Caco-2 (cell line): Measurements from ENCODE around the gene ZNF497. TPM values are rescaled to one million over a fixed set of nuclear protein-coding genes. Genes with fewer than 3 reads are reported as not detected.

Source experiments
- BruUV-seq: library from RNA; stranded (reverse); fragments of 400-500 nt; replicated peaks from 2 replicates; lab custom pipeline; 2021; lab: Mats Ljungman, UMichigan
- CTCF ChIA-PET: fragments of 300-600 bp; sonication (Branson Sonifier 250); formaldehyde crosslinking; loops from one replicate; lab custom pipeline; 2022; ENCODE audit warnings: antibody characterized with exemption; lab: Charles Lee
- POLR2A ChIA-PET: fragments of 300-600 bp; sonication (Branson Sonifier 250); formaldehyde crosslinking; loops from one replicate; lab custom pipeline; 2022; ENCODE audit warnings: antibody characterized with exemption; lab: Charles Lee
- DNase-seq, 2 experiments: peaks; one replicate each; pipeline versions ENCODE4 v3.0.0 to v3.0.0-alpha.2; 2020 to 2022
- H3K27me3 ChIP-seq: replicated peaks from 2 replicates; pipeline ENCODE4 v1.6.0; 2011; ENCODE audit warnings: low read length; ENCODE audit not compliant: control insufficient read depth, insufficient read depth
- H3K36me3 ChIP-seq: 2 replicates; pipeline ENCODE4 v1.5.1; 2011; ENCODE audit warnings: low read length; ENCODE audit not compliant: control insufficient read depth, insufficient read depth
- H3K4me1 ChIP-seq: fragments of 250-450 bp; sonication (Bioruptor Pico); 2 replicates; pipeline ENCODE4 v1.5.1; 2020; ENCODE audit warnings: mild to moderate bottlenecking
- H3K4me3 ChIP-seq: 2 replicates; pipeline ENCODE4 v1.5.1; 2011; ENCODE audit warnings: low read depth, mild to moderate bottlenecking, control low read depth, low read length
- H3K9me3 ChIP-seq: fragments of 250-450 bp; sonication (Bioruptor Pico); 2 replicates; pipeline ENCODE4 v1.5.1; 2020; ENCODE audit warnings: mild to moderate bottlenecking, moderate library complexity
- H3K27ac Mint-ChIP-seq: one replicate; pipeline ENCODE4 v1.8.0; 2022; ENCODE audit warnings: mixed read lengths; ENCODE audit not compliant: unreplicated experiment
- H3K27me3 Mint-ChIP-seq: one replicate; pipeline ENCODE4 v1.8.0; 2022; ENCODE audit warnings: mixed read lengths; ENCODE audit not compliant: insufficient read depth, unreplicated experiment
- H3K36me3 Mint-ChIP-seq: one replicate; pipeline ENCODE4 v1.8.0; 2022; ENCODE audit warnings: mild to moderate bottlenecking, mixed read lengths; ENCODE audit not compliant: insufficient read depth, unreplicated experiment
- H3K4me1 Mint-ChIP-seq: one replicate; pipeline ENCODE4 v1.8.0; 2022; ENCODE audit warnings: low read depth, mixed read lengths; ENCODE audit not compliant: unreplicated experiment
- H3K4me3 Mint-ChIP-seq: one replicate; pipeline ENCODE4 v1.8.0; 2022; ENCODE audit warnings: mild to moderate bottlenecking, moderate library complexity, mixed read lengths; ENCODE audit not compliant: unreplicated experiment
- H3K9me3 Mint-ChIP-seq: one replicate; pipeline ENCODE4 v1.8.0; 2022; ENCODE audit warnings: mixed read lengths; ENCODE audit not compliant: unreplicated experiment
- intact Hi-C: fragments of 100-400 bp; cut with micrococcal nuclease; formaldehyde crosslinking; loops from one replicate; pipeline ENCODE4 v1.10.0; 2022; ENCODE audit not compliant: unreplicated experiment
- total RNA-seq: library from RNA; stranded (reverse); gene quantifications from 2 replicates; pipeline ENCODE4 v1.2.3, GENCODE V29; 2022
- TF ChIP-seq, protein P1 (sequence below), 2 experiments: fragments of 200-600 bp in 1 of 2; IDR thresholded peaks; 1 replicate in 1 of 2; 2 replicates in 1 of 2; pipeline versions ENCODE4 v1.5.1 to v1.8.0; 2011 to 2022; ENCODE audit warnings: antibody characterized with exemption in 1 of 2, control low read depth in 1 of 2, inconsistent platforms in 1 of 2, low read depth in 1 of 2, low read length in 1 of 2, mild to moderate bottlenecking in 1 of 2, moderate library complexity in 1 of 2; ENCODE audit not compliant: insufficient read depth in 1 of 2, severe bottlenecking in 1 of 2, unreplicated experiment in 1 of 2

Gene ZNF497
- total RNA-seq, 1 experiment from 2014 or later, result 1.7 TPM

DNA sequence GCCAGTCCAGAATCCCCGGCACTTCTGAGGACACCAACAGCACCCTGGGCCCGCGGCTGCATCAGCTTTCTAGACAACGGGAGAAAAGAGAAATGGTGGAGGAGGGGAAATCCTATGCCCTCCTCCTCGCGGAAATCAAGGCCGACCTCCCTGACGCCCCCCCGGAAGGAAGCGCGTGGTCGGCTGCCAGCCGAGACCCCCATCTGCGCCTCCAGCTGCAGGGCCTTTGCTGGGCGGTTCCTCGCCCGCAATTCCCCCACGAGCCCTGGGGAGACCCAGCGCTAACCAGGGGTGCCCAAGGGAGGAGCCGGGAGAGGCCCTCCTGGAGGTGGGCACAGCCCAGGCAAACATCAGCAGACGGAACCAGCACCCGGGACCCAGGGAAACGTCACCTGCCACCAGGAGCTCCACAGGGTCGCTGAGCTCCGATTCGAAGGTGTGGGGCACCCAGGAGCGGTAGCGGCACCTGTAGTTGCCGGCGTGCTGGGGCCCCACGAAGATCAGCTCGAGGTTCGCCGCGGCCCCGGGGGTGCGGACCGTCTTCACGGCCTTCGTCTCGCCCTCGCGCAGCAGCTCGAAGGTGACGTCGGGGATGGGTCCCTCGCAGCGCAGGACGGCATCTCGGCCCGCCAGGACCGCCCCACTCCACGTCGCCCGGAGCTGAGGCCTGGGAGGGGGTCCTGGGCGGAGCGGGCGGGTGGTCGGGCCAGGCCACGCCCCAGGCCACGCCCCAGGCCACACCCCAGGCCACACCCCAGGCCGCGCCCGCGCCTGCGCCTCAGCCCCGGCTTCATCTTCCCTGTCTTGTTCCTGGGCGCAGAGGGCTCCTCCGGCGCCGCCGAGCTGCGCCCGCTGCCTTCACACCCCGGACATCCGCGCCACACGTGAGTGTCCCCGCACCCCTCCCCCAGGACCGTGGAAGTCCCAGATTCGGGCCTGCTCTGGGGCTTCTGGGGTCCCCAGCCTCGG, 15.3 kb downstream of the ZNF497 start:
- Histone ChIP-seq H3K36me3 (no peaks in the 10 kb centered on the region), H3K4me1 (no peaks in the 10 kb centered on the region), H3K4me3 (peak overlapping the region; percentile 49), H3K9me3 (no peaks in the 10 kb centered on the region), H3K27me3 (no peaks in the 10 kb centered on the region)
- Mint-ChIP-seq H3K27ac (no peak overlapping the region), H3K27me3 (peaks cover 4% of the 10 kb centered on the region), H3K36me3 (no peaks in the 10 kb centered on the region), H3K4me3 (peak overlapping the region; percentile 73), H3K4me1 (no peaks in the 10 kb centered on the region), H3K9me3 (no peaks in the 10 kb centered on the region)
- POLR2A ChIA-PET, result interaction anchor here (0.7 kb wide), 1 partner anchor 197 kb away, joined by 9 read pairs; no protein-coding TSS in a partner anchor
- intact Hi-C loops, result no loop called here
- peak in 1 of 2 experiments; percentile 58 for DNase-seq
- CTCF ChIA-PET, result interaction anchor here (0.6 kb wide), 1 partner anchor 20 kb away, joined by 3 read pairs; the partner anchor contains the start of gene ZSCAN22
- BruUV-seq, result no TSS peak
- TF ChIP-seq, protein P1, sequence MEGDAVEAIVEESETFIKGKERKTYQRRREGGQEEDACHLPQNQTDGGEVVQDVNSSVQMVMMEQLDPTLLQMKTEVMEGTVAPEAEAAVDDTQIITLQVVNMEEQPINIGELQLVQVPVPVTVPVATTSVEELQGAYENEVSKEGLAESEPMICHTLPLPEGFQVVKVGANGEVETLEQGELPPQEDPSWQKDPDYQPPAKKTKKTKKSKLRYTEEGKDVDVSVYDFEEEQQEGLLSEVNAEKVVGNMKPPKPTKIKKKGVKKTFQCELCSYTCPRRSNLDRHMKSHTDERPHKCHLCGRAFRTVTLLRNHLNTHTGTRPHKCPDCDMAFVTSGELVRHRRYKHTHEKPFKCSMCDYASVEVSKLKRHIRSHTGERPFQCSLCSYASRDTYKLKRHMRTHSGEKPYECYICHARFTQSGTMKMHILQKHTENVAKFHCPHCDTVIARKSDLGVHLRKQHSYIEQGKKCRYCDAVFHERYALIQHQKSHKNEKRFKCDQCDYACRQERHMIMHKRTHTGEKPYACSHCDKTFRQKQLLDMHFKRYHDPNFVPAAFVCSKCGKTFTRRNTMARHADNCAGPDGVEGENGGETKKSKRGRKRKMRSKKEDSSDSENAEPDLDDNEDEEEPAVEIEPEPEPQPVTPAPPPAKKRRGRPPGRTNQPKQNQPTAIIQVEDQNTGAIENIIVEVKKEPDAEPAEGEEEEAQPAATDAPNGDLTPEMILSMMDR (IDR thresholded peaks at IDR 0.05; ENCODE audit: insufficient read depth in 1 of 2, low read depth in 1 of 2, low read length in 1 of 2, severe bottlenecking in 1 of 2, unreplicated experiment in 1 of 2), result no peak

DNA sequence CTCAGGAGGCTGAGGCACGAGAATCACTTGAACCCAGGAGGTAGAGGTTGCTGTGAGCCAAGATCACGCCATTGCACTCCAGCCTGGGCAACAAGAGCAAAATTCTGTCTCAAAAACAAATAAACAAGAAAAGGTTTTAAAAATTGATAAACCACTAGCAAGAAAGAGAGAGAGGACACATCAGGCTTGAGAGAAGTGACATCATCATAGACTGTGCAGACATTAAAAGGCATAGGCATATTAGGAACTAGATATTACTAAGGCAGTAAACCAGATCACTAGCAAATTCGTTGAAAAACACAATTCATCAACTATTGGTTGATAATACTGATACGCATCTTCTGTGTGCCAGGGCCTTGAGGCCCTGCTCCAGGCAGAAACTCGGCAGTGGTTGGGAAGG, 17.0 kb downstream of the ZNF497 start:
- H3K27ac Mint-ChIP-seq, result no peak overlapping the region
- Histone ChIP-seq H3K4me3 (no peak overlapping the region), H3K27me3 (no peaks in the 10 kb centered on the region), H3K9me3 (no peaks in the 10 kb centered on the region), H3K36me3 (no peaks in the 10 kb centered on the region), H3K4me1 (no peaks in the 10 kb centered on the region)
- H3K36me3 Mint-ChIP-seq, result no peaks in the 10 kb centered on the region
- CTCF ChIA-PET, result no interaction called here
- intact Hi-C loops, result no loop called here
- H3K27me3 Mint-ChIP-seq, result peaks cover 4% of the 10 kb centered on the region
- BruUV-seq, result no TSS peak
- POLR2A ChIA-PET, result no interaction called here
- H3K4me3 Mint-ChIP-seq, result peak overlapping the region; percentile 73
- TF ChIP-seq, protein P1 (IDR thresholded peaks at IDR 0.05; ENCODE audit: insufficient read depth in 1 of 2, low read depth in 1 of 2, low read length in 1 of 2, severe bottlenecking in 1 of 2, unreplicated experiment in 1 of 2), result no peak
- no peaks in the 10 kb centered on the region for H3K4me1 Mint-ChIP-seq
- H3K9me3 Mint-ChIP-seq, result no peaks in the 10 kb centered on the region
- no peak for DNase-seq

DNA sequence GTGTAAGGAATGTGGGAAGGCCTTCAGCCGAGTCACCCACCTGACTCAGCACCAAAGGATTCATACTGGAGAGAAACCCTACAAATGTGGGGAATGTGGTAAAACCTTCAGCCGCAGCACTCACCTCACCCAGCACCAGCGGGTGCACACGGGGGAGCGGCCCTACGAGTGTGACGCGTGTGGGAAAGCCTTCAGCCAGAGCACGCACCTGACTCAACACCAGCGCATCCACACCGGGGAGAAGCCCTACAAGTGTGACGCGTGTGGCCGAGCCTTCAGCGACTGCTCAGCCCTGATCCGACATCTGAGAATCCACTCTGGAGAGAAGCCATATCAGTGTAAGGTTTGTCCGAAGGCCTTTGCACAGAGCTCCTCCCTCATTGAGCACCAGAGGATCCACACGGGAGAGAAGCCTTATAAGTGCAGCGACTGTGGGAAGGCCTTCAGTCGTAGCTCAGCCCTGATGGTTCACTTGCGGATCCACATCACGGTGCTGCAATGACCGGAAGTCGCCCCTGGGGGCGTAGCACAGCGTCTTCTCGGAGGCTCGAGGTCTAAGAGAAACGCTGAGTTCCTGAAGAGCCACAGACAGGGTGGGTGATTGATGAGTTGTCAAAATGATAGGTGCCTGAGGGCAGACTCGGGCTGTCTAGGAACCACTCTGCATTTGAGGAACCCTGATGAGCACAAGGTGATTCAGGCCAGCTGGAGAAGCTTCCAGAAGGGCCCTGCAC, 23.6 kb downstream of the ZNF497 start:
- Histone ChIP-seq H3K4me1 (no peaks in the 10 kb centered on the region), H3K9me3 (no peaks in the 10 kb centered on the region), H3K36me3 (no peaks in the 10 kb centered on the region; the same call in 1 of the 2 replicates), H3K27me3 (no peaks in the 10 kb centered on the region), H3K4me3 (no peak overlapping the region)
- H3K9me3 Mint-ChIP-seq, result no peaks in the 10 kb centered on the region
- BruUV-seq, result no TSS peak
- H3K4me1 Mint-ChIP-seq, result no peaks in the 10 kb centered on the region
- TF ChIP-seq, protein P1 (IDR thresholded peaks at IDR 0.05; ENCODE audit: insufficient read depth in 1 of 2, low read depth in 1 of 2, low read length in 1 of 2, severe bottlenecking in 1 of 2, unreplicated experiment in 1 of 2), result peak in 1 of 2 experiments; percentile 21
- peak in 1 of 2 experiments; percentile 29 for DNase-seq
- no peak overlapping the region for H3K27ac Mint-ChIP-seq
- H3K4me3 Mint-ChIP-seq, result no peak overlapping the region
- H3K27me3 Mint-ChIP-seq, result no peaks in the 10 kb centered on the region
- intact Hi-C loops, result no loop called here
- ChIA-PET POLR2A (no interaction called here), CTCF (no interaction called here)
- no peaks in the 10 kb centered on the region for H3K36me3 Mint-ChIP-seq
